ENCODE measurements around the gene FBXW9.

GRCh38 chr19:12685831-12686230, 10.6 kb downstream of the FBXW9 start:
- TF ChIP-seq CTCF (IDR thresholded peaks at IDR 0.05) (no peak), POLR2A (IDR thresholded peaks at IDR 0.05) (no peak)
